SU-DHL-6 (cell line): ENCODE measurements around the gene ANKRD28.

Experiments
- H2AFZ ChIP-seq: fragments of 200-600 bp; sonication (generic); 2 replicates; pipeline ENCODE4 v1.6.1; 2014; ENCODE audit warnings: low read depth, mild to moderate bottlenecking, moderate library complexity, mixed read lengths, antibody characterized with exemption, low read length; ENCODE audit not compliant: severe bottlenecking
- H3F3A ChIP-seq: fragments of 200-600 bp; shearing (Covaris generic); 2 replicates; pipeline ENCODE4 v1.6.0; 2016; ENCODE audit warnings: antibody characterized with exemption, mild to moderate bottlenecking; ENCODE audit not compliant: insufficient read depth
- H3K27ac ChIP-seq: fragments of 200-600 bp; sonication (generic); 2 replicates; pipeline ENCODE4 v1.5.1; 2016; ENCODE audit warnings: low read depth, mild to moderate bottlenecking, low read length, moderate library complexity, mixed read lengths
- H3K27me3 ChIP-seq: fragments of 200-600 bp; sonication (generic), shearing (Covaris generic); 2 replicates; pipeline ENCODE4 v1.6.0; 2014; ENCODE audit warnings: mild to moderate bottlenecking, low read length
- H3K36me3 ChIP-seq: fragments of 200-600 bp; sonication (generic); 2 replicates; pipeline ENCODE4 v1.6.1; 2014; ENCODE audit warnings: mild to moderate bottlenecking, low read length, mixed read lengths
- H3K4me2 ChIP-seq: fragments of 300-600, 200-600 bp; shearing (Covaris generic), sonication (generic); 2 replicates; pipeline ENCODE4 v1.6.0; 2014; ENCODE audit warnings: low read length, low read depth, mild to moderate bottlenecking; ENCODE audit not compliant: poor library complexity, severe bottlenecking
- H3K4me3 ChIP-seq: fragments of 200-600 bp; sonication (generic); 2 replicates; pipeline ENCODE4 v1.5.1; 2014; ENCODE audit warnings: antibody characterized with exemption, low read length, mild to moderate bottlenecking, mixed read lengths; ENCODE audit not compliant: insufficient read depth, poor library complexity, severe bottlenecking
- H3K79me2 ChIP-seq: fragments of 200-600 bp; sonication (generic); 2 replicates; pipeline ENCODE4 v1.6.1; 2014; ENCODE audit warnings: mild to moderate bottlenecking, low read length, moderate library complexity; ENCODE audit not compliant: insufficient read depth
- H3K9ac ChIP-seq: fragments of 200-600 bp; sonication (generic); 2 replicates; pipeline ENCODE4 v1.7.0; 2014; ENCODE audit warnings: mild to moderate bottlenecking, low read length
- H3K9me2 ChIP-seq: fragments of 200-600 bp; sonication (generic); replicated peaks from 2 replicates; pipeline ENCODE4 v1.6.1; 2014; ENCODE audit warnings: low read length; ENCODE audit not compliant: insufficient read depth
- H3K9me3 ChIP-seq: fragments of 200-600 bp; sonication (generic); 2 replicates; pipeline ENCODE4 v1.6.1; 2014; ENCODE audit warnings: low read length, mixed read lengths; ENCODE audit not compliant: insufficient read depth
- H4K20me1 ChIP-seq: fragments of 200-600 bp; sonication (generic); 2 replicates; pipeline ENCODE4 v1.6.1; 2014; ENCODE audit warnings: low read depth, mild to moderate bottlenecking, antibody characterized with exemption, low read length, moderate library complexity, mixed read lengths
- EZH2phosphoT487 ChIP-seq: fragments of 200-600 bp; sonication (generic), shearing (Covaris generic); conservative IDR thresholded peaks from 2 replicates; pipeline ENCODE4 v1.6.1; 2018; ENCODE audit warnings: mild to moderate bottlenecking, antibody characterized with exemption, low read length, moderate library complexity, mixed read lengths
- TF ChIP-seq, protein P1 (sequence below): fragments of 200-600 bp; sonication (generic); IDR thresholded peaks from one replicate; pipeline ENCODE4 v1.5.1; 2017; ENCODE audit warnings: antibody characterized with exemption, mild to moderate bottlenecking, low read length, moderate library complexity; ENCODE audit not compliant: insufficient read depth, poor library complexity, severe bottlenecking

The ANKRD28 gene

DNA sequence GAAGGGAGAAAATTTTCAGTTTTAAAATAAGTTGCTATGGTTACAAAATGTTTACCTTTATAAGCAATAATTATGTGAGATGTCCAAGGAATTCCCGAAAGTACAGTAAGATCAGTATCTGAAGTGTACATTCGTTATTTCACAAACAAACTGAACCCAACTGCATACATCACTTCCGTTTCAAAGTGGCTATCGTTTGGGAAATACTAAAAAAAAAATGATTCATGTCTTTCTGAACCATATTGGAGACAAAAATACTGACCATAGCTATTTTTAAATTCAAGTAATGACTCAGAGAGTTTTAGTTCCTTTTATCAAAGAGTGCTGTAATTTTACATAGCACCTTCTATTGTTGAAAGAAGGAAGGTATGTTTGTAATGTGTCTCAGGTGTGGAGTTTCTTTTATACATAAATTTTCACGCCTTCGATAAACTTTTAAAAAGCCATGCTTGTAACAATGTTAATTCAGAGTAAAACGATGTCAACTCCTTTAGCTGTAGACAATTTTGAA, 8.0 kb upstream of the ANKRD28 start:
- no peak overlapping the region for H3K9ac ChIP-seq
- H3F3A ChIP-seq: peaks cover 10% of the 10 kb centered on the region; the same call in 1 of the 2 replicates
- H3K79me2 ChIP-seq: peaks cover 50% of the 10 kb centered on the region
- H3K36me3 ChIP-seq: no peaks in the 10 kb centered on the region
- H3K27me3 ChIP-seq: no peaks in the 10 kb centered on the region
- no peak for TF ChIP-seq EZH2phosphoT487
- TF ChIP-seq, protein P1, sequence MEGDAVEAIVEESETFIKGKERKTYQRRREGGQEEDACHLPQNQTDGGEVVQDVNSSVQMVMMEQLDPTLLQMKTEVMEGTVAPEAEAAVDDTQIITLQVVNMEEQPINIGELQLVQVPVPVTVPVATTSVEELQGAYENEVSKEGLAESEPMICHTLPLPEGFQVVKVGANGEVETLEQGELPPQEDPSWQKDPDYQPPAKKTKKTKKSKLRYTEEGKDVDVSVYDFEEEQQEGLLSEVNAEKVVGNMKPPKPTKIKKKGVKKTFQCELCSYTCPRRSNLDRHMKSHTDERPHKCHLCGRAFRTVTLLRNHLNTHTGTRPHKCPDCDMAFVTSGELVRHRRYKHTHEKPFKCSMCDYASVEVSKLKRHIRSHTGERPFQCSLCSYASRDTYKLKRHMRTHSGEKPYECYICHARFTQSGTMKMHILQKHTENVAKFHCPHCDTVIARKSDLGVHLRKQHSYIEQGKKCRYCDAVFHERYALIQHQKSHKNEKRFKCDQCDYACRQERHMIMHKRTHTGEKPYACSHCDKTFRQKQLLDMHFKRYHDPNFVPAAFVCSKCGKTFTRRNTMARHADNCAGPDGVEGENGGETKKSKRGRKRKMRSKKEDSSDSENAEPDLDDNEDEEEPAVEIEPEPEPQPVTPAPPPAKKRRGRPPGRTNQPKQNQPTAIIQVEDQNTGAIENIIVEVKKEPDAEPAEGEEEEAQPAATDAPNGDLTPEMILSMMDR: no peak
- peak overlapping the region; percentile 50 for H3K4me2 ChIP-seq
- H3K27ac ChIP-seq: peak overlapping the region; percentile 44; the same call in 1 of the 2 replicates
- H3K9me3 ChIP-seq: no peaks in the 10 kb centered on the region
- peak overlapping the region; percentile 1 for H3K4me3 ChIP-seq
- H4K20me1 ChIP-seq: peaks cover 28% of the 10 kb centered on the region
- H3K9me2 ChIP-seq: no peaks in the 10 kb centered on the region
- no peak overlapping the region for H2AFZ ChIP-seq

DNA sequence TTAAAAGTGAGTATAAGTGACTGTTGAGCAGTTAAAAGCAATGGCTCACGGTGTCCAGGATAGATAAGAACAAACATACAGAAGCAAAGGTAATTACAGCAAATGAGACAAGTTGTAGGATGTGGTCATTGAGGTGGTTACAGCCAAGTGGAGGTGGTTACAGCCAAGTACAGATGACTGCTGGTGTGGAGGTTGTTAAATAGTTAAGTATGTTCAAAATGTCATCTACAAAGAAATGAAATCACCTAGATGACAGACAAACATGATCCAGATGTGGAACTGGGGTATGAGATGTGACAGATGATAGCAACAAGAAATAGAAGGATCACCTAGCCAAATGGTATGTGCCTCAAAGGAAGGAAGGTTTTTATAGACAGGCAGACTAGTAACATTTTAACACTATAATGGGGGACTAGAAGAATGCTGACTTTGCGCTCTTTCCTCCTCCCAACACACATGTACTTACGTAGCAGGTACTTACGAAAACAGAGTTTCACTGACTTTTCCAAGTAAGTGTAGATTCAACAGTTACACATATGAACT, 6.8 kb upstream of the ANKRD28 start:
- no peak for TF ChIP-seq EZH2phosphoT487
- TF ChIP-seq, protein P1: no peak
- Histone ChIP-seq H2AFZ (no peak overlapping the region), H3K79me2 (peaks cover 52% of the 10 kb centered on the region), H3F3A (peaks cover 10% of the 10 kb centered on the region; the same call in 1 of the 2 replicates), H3K4me2 (peak overlapping the region; percentile 50), H3K27me3 (no peaks in the 10 kb centered on the region), H3K36me3 (no peaks in the 10 kb centered on the region), H4K20me1 (peaks cover 32% of the 10 kb centered on the region), H3K9me3 (no peaks in the 10 kb centered on the region), H3K27ac (no peak overlapping the region; the same call in 1 of the 2 replicates), H3K9ac (no peak overlapping the region), H3K9me2 (no peaks in the 10 kb centered on the region), H3K4me3 (no peak overlapping the region)

DNA sequence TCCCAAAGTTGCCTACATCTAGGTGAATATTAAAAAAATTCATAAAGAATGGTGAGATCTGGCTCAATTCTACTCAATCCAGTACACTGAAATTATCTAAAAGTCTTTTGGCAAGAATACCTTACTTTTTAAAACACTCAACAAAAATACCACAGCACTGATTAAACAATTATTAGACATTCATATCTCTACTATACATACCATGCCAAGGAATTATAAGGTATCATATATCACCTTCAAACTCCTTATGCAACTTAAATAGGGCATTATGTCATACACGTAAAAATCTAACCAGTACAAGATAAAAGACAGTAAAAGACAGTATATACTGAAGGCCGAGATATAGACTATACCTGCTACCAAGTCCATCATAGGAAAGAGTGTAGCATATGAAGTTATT, 6.1 kb upstream of the ANKRD28 start:
- Histone ChIP-seq H3K79me2 (peaks cover 57% of the 10 kb centered on the region), H3K9me3 (no peaks in the 10 kb centered on the region), H4K20me1 (peaks cover 32% of the 10 kb centered on the region), H3K9ac (no peak overlapping the region), H3K4me3 (no peak overlapping the region), H2AFZ (no peak overlapping the region), H3K36me3 (no peaks in the 10 kb centered on the region), H3F3A (peaks cover 10% of the 10 kb centered on the region; the same call in 1 of the 2 replicates), H3K27me3 (no peaks in the 10 kb centered on the region), H3K4me2 (no peak overlapping the region), H3K9me2 (no peaks in the 10 kb centered on the region), H3K27ac (no peak overlapping the region)
- no peak for TF ChIP-seq EZH2phosphoT487
- TF ChIP-seq, protein P1: no peak
